Neural cell (in vitro differentiated cells): ENCODE measurements around the gene PF4V1. TPM values are rescaled to one million over a fixed set of nuclear protein-coding genes. Genes with fewer than 3 reads are reported as not detected.

Experiments used
- H2AFZ ChIP-seq: fragments of 200-600, 300-800 bp; sonication (generic), shearing (Covaris generic); 2 replicates; pipeline ENCODE4 v1.6.0; 2014; ENCODE audit warnings: low read depth, mild to moderate bottlenecking, antibody characterized with exemption, low read length, moderate library complexity
- H3F3A ChIP-seq: fragments of 200-600 bp; shearing (Covaris generic); 2 replicates; pipeline ENCODE4 v1.6.1; 2016; ENCODE audit warnings: mild to moderate bottlenecking, moderate library complexity, mixed read lengths, antibody characterized with exemption, low read length; ENCODE audit not compliant: insufficient read depth, poor library complexity, severe bottlenecking
- H3K27ac ChIP-seq: fragments of 200-600, 300-800 bp; sonication (generic), shearing (Covaris generic); 2 replicates; pipeline ENCODE4 v1.5.1; 2014; ENCODE audit warnings: mild to moderate bottlenecking, low read length, moderate library complexity
- H3K27me3 ChIP-seq: fragments of 300-800, 200-600 bp; sonication (generic), shearing (Covaris generic); 2 replicates; pipeline ENCODE4 v1.6.0; 2014; ENCODE audit warnings: mild to moderate bottlenecking, low read depth, low read length, moderate library complexity; ENCODE audit not compliant: insufficient read depth
- H3K36me3 ChIP-seq: fragments of 300-800, 200-600 bp; sonication (generic), shearing (Covaris generic); 2 replicates; pipeline ENCODE4 v1.5.1; 2014; ENCODE audit warnings: mild to moderate bottlenecking, antibody characterized with exemption, low read length, moderate library complexity; ENCODE audit not compliant: insufficient read depth
- H3K4me2 ChIP-seq: fragments of 300-800, 200-600 bp; sonication (generic), shearing (Covaris generic); 2 replicates; pipeline ENCODE4 v1.6.0; 2014; ENCODE audit warnings: mild to moderate bottlenecking, low read length
- H3K4me3 ChIP-seq: fragments of 300-800, 200-600 bp; sonication (generic), shearing (Covaris generic); 2 replicates; pipeline ENCODE4 v1.5.1; 2014; ENCODE audit warnings: mild to moderate bottlenecking, low read length, moderate library complexity
- H3K79me2 ChIP-seq: fragments of 200-600 bp; shearing (Covaris generic); replicated peaks from 2 replicates; pipeline ENCODE4 v1.6.0; 2014; ENCODE audit warnings: mild to moderate bottlenecking, low read length, moderate library complexity; ENCODE audit not compliant: insufficient read depth
- H3K9ac ChIP-seq: fragments of 300-800, 200-600 bp; sonication (generic), shearing (Covaris generic); 2 replicates; pipeline ENCODE4 v1.6.1; 2016; ENCODE audit warnings: mild to moderate bottlenecking, low read length, mixed read lengths
- H3K9me2 ChIP-seq: fragments of 200-600 bp; shearing (Covaris generic); 2 replicates; pipeline ENCODE4 v1.6.1; 2016; ENCODE audit warnings: mild to moderate bottlenecking, low read length, mixed read lengths; ENCODE audit not compliant: insufficient read depth
- H3K9me3 ChIP-seq: fragments of 200-600, 300-800 bp; sonication (generic), shearing (Covaris generic); 2 replicates; pipeline ENCODE4 v1.6.1; 2016; ENCODE audit warnings: mild to moderate bottlenecking, mixed run types, low read length, moderate library complexity, mixed read lengths
- H4K20me1 ChIP-seq: fragments of 200-600 bp; shearing (Covaris generic); 2 replicates; pipeline ENCODE4 v1.6.1; 2016; ENCODE audit warnings: mild to moderate bottlenecking, mixed run types; ENCODE audit not compliant: insufficient read depth
- CTCF ChIP-seq: fragments of 450-650 bp; IDR thresholded peaks from 2 replicates; pipeline ENCODE4 v1.5.1; 2014; ENCODE audit warnings: antibody characterized with exemption, mild to moderate bottlenecking, moderate library complexity; ENCODE audit not compliant: poor library complexity, severe bottlenecking
- EP300 ChIP-seq: fragments of 450-650 bp; conservative IDR thresholded peaks from 2 replicates; pipeline ENCODE4 v1.6.1; 2014; ENCODE audit warnings: antibody characterized with exemption, mild to moderate bottlenecking, moderate library complexity; ENCODE audit not compliant: poor library complexity, severe bottlenecking
- EZH2 ChIP-seq: fragments of 200-600, 300-800 bp; shearing (Covaris generic), sonication (generic); IDR thresholded peaks from 2 replicates; pipeline ENCODE4 v1.6.1; 2014; ENCODE audit warnings: antibody characterized with exemption, low read length, borderline replicate concordance, mild to moderate bottlenecking; ENCODE audit not compliant: insufficient read depth, poor library complexity, severe bottlenecking
- MXI1 ChIP-seq: fragments of 450-650 bp; conservative IDR thresholded peaks from 2 replicates; pipeline ENCODE4 v1.6.1; 2014; ENCODE audit warnings: antibody characterized with exemption, mild to moderate bottlenecking; ENCODE audit not compliant: poor library complexity, severe bottlenecking
- POLR2AphosphoS5 ChIP-seq: IDR thresholded peaks from 2 replicates; pipeline ENCODE4 v1.6.1; 2012
- RAD21 ChIP-seq: fragments of 450-650 bp; conservative IDR thresholded peaks from 2 replicates; pipeline ENCODE4 v1.6.1; 2014; ENCODE audit warnings: antibody characterized with exemption, mild to moderate bottlenecking, moderate library complexity
- REST ChIP-seq: IDR thresholded peaks from 2 replicates; pipeline ENCODE4 v1.6.1; 2012; ENCODE audit warnings: borderline replicate concordance
- SMC3 ChIP-seq: fragments of 450-650 bp; conservative IDR thresholded peaks from 2 replicates; pipeline ENCODE4 v1.6.1; 2014; ENCODE audit warnings: antibody characterized with exemption, mild to moderate bottlenecking, moderate library complexity; ENCODE audit not compliant: poor library complexity
- TAF1 ChIP-seq: IDR thresholded peaks from 2 replicates; pipeline ENCODE4 v1.6.1; 2012; ENCODE audit warnings: low read depth
- polyA plus RNA-seq: library from polyadenylated mRNA; depleted of rRNA; stranded (reverse); fragments of >200 nt; gene quantifications from 2 replicates; pipeline ENCODE4 v1.2.3, GENCODE V29; 2014

PF4V1 gene
- polyA plus RNA-seq, 1 donor from 2014 or later = not detected

GRCh38 chr4:73855406-73855805 lies 2.3 kb downstream of the PF4V1 start:
- H4K20me1 ChIP-seq = no peaks in the 10 kb centered on the region

GRCh38 chr4:73856518-73856917 lies 3.4 kb downstream of the PF4V1 start:
- Histone ChIP-seq H3K4me3 (no peak overlapping the region), H4K20me1 (no peaks in the 10 kb centered on the region), H2AFZ (no peak overlapping the region), H3K4me2 (no peak overlapping the region), H3K9me3 (no peaks in the 10 kb centered on the region), H3K79me2 (no peaks in the 10 kb centered on the region), H3K36me3 (no peaks in the 10 kb centered on the region), H3F3A (no peaks in the 10 kb centered on the region), H3K27me3 (no peaks in the 10 kb centered on the region), H3K9ac (no peak overlapping the region), H3K27ac (no peak overlapping the region), H3K9me2 (no peaks in the 10 kb centered on the region)
- TF ChIP-seq EZH2 (no peak), CTCF (no peak), MXI1 (no peak), SMC3 (no peak), RAD21 (no peak), REST (no peak)

More at GRCh38 chr4:73855406-73855805, 2.3 kb downstream of the PF4V1 start:
- no peaks in the 10 kb centered on the region for H3K9me3 ChIP-seq
- TF ChIP-seq EZH2 (no peak), RAD21 (no peak), REST (no peak), SMC3 (no peak), CTCF (no peak), MXI1 (no peak), TAF1 (no peak), POLR2AphosphoS5 (no peak), EP300 (no peak)
- no peaks in the 10 kb centered on the region for H3K79me2 ChIP-seq
- no peak overlapping the region for H3K9ac ChIP-seq
- H3F3A ChIP-seq = no peaks in the 10 kb centered on the region
- no peak overlapping the region for H3K4me3 ChIP-seq
- H3K27me3 ChIP-seq = no peaks in the 10 kb centered on the region
- H3K36me3 ChIP-seq = no peaks in the 10 kb centered on the region
- H3K27ac ChIP-seq = no peak overlapping the region
- no peak overlapping the region for H2AFZ ChIP-seq
- no peak overlapping the region for H3K4me2 ChIP-seq
- no peaks in the 10 kb centered on the region for H3K9me2 ChIP-seq
